NCI-H1694 treated with DMSO at 0.1 percent for 48 hours (cell line): ENCODE results near the gene PARM1.

Experiments
- DNase-seq: peaks from one replicate; lab custom pipeline; 2025; lab: John Stamatoyannopoulos, UW

The PARM1 gene

DNA sequence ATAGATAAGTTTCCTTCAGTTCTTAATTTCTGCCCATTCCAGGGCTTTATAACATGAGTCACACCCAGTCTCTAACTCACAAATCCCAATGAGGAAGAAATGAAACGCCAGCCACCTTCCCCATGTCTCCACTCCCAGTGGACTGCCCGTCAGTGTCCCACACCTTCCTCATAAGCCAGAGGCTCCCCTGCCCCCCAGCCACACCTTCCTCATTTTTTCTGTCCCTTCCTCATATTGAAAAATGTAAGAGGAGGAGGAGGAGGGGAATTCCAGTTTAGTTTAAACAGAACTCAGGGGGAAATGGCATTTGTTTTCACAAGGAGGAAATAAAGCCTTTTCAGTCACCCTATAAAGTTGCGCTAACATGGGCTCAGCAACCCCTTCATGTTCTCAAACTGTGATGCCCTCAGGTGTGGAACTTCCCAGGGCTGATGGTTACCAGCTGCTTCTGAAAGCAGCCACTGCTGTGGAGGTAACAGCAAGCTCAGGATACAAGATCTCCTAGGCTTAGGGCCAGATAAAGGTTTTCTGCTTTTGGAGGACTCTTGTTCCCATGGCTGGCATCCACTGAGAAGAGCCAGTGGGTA lies 97.8 kb downstream of the PARM1 start:
- no peak for DNase-seq

DNA sequence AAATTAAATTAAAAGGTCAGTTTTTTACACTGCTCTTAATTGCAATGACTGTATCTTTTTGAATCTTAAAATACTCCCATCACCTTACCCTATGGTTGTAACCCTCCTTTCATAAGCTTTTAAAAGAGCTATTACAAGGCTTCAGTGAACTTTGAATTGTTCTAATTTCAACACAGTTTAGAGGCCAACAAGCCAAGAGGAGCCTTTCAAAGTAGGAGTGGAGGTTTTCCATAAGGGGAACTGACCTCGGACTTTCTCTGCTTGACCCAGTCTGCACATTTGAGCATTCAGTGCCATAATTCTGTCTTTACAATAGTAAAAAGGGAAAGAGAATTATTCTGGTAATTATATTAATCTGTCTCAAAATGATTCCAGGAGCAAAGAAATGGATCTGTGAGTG lies 98.9 kb downstream of the PARM1 start:
- no peak for DNase-seq

GRCh38 chr4:75034523-75034922 lies 101.6 kb downstream of the PARM1 start:
- no peak for DNase-seq

DNA sequence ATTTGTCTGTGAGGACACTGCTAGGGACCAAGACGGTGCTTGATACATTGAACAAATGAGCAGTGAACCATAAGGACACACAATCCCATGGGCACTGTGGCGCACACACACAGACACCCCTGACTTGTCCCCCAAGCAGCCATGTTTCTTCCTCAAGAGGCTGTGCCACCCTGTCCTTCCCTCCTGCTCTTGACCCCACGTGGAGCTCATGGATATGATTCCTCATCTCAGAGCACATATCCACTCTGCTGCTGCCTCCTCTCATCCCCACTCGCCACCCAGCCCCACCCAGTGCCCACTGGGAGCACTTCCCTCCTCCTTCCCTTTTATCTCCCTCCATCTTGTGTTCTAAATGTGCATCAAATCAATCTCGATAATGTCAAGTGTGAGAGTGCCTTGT lies 102.4 kb downstream of the PARM1 start:
- no peak for DNase-seq

GRCh38 chr4:75036046-75036830 lies 103.3 kb downstream of the PARM1 start:
- no peak for DNase-seq

DNA sequence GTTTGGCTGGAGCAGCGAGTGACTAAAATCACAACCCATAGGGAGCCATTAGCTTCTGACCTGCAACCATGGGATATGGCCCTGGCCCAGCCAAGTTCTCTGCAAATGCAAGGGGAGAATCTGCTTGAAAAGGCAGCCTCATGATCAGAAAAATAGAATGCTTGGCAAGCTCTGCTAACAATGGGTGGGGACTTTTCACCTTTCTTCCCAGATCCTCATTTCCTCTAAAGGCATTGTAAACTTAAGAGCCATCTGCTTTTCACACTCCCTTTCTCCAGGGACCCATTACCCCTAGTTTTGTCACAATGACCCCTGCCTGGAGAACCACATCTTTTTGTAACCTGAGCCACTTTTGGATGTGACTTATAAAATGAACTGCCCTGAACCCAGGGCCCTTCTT lies 104.3 kb downstream of the PARM1 start:
- no peak for DNase-seq

GRCh38 chr4:75038376-75038775 lies 105.5 kb downstream of the PARM1 start:
- DNase-seq = no peak

DNA sequence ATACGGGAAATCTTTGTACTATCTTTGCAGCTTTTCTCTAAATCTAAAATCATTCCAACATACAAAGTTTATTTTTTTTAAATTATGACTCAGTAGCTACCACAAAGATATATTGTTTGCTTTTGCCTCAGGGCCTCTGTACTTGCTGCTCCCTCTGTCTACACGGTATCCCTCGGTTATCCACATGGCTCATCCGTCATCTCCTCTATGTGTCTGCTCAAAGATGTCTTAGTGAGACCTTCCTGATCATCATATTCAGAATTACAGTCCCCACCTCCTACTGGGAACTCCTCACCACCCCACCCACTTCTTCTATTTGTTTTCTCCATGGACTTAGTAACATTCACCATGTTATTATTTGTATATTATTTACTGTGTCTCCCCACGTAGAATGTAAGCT lies 107.8 kb downstream of the PARM1 start:
- no peak for DNase-seq

DNA sequence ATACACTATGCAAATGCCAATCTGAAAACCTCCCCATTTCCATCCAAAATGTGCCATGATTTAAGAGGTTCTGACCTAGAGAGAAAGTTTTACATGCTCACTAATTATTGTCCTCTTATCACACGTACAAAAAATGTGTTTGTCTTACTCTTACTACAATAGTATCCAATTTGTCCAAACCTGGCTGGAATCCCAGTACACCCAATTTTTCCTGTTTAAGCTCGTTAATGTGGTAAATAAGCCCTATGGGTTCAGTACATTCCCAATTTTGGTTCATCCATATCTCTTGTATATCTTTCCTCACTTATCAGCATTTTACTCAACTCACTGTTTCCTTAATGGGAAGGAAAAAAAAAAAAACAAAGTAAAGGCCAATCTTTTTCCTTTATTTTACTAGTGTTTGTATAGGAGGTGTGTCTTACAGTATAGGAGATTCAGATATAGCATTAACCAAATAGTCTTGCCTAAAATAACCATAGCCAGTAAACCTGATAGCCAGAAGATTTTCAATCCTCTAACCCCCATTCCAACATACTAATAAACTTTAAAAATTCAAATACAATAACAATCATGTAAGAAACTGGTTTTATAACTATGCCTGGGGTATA lies 109.8 kb downstream of the PARM1 start:
- DNase-seq = no peak

DNA sequence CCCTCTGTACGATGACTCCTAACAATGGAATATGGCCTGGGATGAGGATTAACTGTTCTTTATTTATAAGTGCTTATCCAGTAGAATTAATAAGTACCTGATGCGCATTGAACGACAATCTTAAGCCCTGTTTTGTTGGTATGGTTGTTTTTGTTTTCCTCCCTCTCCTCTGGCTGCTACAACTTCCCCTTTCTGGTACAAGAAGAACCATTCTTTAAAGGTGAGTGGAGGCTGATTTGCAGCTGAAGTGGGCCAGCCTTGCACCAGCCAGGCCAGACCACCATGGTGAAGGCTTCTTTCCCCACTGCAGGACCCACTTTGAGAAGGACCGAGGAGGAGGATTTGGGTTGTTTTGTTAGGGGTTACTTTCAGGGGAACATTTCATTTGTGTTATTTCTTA lies 113.3 kb downstream of the PARM1 start:
- no peak for DNase-seq

- DNase-seq = no peak
Measured at GRCh38 chr4:75046641-75047040, 113.7 kb downstream of the PARM1 start.

DNA sequence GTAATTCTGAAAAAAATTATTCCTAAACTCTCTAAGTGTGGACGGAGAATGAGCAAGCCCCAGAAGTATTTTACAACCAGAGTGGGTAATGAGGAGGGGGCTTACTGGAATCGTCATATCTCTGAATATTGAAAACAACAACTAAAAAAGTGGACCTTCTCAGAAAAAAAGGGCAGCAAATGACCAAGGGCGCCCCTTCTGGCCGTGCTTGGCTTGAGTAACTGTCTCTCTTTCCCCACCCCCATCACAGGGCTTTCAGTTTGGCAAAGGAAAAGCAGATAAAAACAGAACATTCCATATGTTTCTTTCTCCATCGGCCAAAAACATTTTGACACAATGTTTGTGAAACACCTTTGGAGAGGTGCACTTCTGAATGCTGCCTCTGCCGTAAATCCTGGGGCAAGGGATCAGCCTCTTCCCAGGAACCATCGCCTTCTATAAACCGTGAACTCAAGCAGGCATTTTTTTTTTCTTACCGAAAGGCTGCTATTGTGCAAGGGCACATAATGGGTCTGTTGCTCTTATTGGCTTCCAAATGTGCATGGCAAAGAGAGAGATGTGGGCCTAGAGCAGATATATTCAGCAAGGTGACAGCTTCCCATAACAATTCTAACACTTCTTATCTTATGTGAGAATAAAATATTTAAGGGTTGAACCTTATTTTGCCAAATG lies 115.4 kb downstream of the PARM1 start:
- no peak for DNase-seq

GRCh38 chr4:75051431-75051830 lies 118.5 kb downstream of the PARM1 start:
- no peak for DNase-seq

GRCh38 chr4:75053352-75053751 lies 120.4 kb downstream of the PARM1 start:
- no peak for DNase-seq

DNA sequence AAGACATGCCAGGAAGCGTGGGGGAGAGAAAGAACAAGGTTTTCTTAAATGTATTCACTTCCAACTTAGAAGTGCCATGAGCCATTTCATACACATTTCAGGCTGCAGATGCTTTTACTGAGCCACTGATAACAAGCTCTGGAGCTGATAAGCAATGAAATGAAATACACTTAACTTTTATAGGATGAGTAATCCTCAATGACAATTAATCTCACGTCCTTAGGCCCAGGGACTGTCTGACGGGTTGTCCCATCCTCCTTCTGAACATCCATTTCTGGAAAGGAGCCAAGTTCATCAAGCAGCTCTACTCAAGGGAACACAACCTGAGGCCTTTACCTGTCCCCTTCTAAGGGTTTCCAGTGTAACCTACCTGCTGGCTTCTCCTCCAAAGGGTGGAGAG lies 121.2 kb downstream of the PARM1 start:
- no peak for DNase-seq

GRCh38 chr4:75056277-75056676 lies 123.4 kb downstream of the PARM1 start:
- DNase-seq = no peak

DNA sequence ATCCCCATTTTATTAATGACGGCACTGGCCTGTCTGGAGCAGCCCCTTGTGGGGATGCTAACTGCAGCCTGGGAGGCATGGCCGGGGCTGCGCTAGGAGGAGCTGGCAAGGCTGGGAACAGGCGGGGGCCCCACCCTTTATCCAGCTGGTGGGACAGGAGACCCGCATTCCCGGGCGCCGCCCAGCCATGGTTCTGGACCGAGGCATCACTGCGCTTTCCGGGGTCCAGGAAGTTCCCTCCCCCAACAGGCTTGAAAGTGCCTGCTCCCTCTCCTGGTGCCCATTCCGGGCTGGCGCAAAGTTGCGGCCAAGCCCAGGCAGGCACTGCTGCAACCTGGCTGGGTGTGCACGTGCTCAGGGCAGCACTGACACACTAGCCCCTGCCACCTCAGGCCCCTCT lies 124.5 kb downstream of the PARM1 start:
- DNase-seq = no peak

- no peak for DNase-seq
Measured at GRCh38 chr4:75058486-75058885, 125.6 kb downstream of the PARM1 start.

DNA sequence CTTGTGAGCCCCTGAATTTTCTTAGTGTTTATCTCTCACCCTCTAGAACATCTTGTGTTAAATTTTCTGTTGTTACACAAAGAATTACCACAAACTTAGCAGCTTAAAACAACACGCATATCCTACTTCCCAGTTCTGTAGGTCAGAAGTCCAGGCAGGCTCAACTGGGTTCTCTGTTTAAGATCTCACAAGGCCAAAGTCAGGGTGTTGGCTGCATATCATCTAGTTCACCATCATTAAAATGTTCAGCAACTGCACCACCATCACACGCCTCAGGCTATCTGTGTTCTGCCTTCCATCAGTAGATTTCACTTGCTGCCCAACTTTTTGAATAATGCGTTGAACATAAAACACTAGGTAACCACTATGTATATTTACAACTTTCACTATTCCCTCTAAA lies 130.5 kb downstream of the PARM1 start:
- no peak for DNase-seq

DNA sequence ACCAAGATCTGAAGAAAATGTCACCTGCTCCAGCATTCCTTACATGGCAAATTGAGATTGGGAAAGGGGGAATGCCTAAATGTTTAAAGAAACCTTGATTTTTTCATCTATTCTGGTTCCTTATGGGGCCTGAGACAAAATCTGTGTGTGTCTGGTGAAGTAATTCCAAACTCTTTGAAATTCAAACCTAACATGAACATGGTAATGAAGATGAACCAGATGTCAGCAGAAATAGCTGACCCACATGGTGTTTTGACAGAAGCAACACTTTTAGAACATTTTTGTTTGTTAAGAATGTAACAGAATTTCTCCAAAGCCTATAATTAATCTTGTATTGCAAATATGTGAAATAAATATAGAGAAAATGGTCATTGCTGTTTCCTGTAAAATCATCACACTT lies 133.0 kb downstream of the PARM1 start:
- DNase-seq = no peak

DNA sequence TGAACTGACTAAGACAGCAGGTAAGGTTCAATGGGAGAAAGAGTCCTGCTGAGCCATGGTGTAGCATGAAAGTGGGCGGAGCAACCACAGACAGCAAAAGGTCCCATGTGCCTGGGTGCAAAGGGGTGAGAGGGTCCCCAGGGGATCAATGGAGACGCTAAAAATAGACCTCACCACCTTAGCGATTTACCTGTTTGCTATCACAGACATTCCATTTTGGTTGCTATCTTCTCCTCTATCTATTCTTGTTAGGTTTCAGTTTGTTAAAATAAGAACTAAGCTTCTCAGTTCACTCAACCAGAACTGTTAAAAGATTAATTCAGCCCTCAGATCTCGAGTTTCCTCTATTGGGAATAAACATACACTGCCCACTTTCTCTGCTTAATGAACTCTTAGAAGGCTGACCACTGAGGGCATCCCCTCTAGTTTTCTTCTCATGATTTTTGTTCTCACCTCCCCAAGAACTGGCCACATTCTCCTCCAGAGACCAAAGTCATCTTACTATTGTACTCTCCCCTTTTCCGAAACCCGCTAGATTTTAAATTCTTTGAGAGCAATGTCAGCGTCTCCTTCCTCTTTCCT lies 136.7 kb downstream of the PARM1 start:
- no peak for DNase-seq

DNA sequence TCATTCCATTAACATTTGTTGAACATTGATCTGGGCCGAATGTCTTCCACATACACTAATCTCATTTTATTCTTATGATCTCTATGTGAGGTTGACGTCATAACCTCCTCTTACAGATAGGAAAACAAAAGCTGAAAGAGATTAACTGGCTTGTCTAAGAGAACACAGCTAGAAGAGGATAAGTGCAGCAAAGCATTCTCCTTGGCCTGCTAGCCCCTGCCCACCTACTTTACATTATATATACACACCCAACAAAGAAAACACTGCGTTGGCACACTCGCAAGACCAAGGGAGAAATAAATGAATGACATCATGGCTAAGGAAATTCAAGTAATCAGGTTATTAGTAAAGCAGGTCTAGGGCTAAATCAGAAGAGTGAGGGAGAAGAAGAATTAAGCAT lies 138.4 kb downstream of the PARM1 start:
- DNase-seq = no peak

GRCh38 chr4:75080888-75081287 lies 148.0 kb downstream of the PARM1 start:
- no peak for DNase-seq
